Inferior parietal cortex (tissue), 1 donor: Measurements from ENCODE around the gene LMX1B.
"Not testable (repeated sequence)": the region's sequence is repeated elsewhere in the genome, so short reads cannot be mapped to it uniquely, and the experiment has no call there.

Experiments
- DNase-seq: peaks from one replicate; pipeline ENCODE4 v3.0.0-alpha.2; 2016; ENCODE audit errors: extremely low spot score

The LMX1B gene

DNA sequence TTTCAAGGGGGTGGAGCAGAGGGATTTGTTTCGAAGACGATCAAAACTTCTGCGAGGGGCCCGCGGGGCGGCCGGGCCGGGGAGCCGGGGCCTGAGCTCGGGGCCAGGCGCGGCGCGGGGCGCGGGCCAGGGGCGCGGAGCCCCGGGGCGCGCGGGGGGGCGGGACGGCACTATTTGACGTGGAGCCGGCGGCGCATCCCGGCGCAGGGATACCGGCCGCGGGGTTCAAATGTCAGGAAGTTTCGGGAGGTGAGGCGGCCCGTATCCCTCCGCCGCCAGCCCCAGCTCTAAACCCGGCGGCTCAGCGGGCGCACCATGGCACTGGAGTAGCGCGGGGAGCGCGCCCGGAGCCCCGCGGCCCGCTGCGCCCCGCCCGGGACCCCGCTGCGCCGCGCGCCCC lies at the start of gene LMX1B:
Gene LMX1B (plus strand): TSS at position 278 of the 400 bp plus-strand sequence. CDS start 522 bp downstream, outside the sequence.
- no peak for DNase-seq

- DNase-seq = no peak
These were observed 49.6 kb upstream of the LMX1B start for GRCh38 chr9:126564128-126564527.

DNA sequence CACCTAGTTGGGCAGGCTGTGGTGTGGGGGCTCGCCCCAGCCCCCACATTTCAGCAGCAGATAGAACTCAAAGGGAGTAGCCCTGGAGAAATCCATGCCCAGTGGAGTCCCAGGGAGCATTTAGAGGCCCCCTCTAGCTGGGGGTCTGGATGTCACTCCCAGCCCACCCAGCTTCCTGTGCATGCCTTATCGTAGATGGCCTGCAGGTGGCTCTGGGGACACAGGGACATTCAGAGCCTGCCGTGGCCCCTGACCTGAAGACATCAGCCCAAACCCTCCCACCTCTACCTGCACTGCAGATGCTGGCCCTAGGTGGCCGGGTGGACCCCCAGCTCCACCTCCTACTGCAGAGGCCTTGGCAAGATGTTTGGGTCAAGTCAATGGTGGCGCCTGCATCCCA lies 49.0 kb upstream of the LMX1B start:
- no peak for DNase-seq

DNA sequence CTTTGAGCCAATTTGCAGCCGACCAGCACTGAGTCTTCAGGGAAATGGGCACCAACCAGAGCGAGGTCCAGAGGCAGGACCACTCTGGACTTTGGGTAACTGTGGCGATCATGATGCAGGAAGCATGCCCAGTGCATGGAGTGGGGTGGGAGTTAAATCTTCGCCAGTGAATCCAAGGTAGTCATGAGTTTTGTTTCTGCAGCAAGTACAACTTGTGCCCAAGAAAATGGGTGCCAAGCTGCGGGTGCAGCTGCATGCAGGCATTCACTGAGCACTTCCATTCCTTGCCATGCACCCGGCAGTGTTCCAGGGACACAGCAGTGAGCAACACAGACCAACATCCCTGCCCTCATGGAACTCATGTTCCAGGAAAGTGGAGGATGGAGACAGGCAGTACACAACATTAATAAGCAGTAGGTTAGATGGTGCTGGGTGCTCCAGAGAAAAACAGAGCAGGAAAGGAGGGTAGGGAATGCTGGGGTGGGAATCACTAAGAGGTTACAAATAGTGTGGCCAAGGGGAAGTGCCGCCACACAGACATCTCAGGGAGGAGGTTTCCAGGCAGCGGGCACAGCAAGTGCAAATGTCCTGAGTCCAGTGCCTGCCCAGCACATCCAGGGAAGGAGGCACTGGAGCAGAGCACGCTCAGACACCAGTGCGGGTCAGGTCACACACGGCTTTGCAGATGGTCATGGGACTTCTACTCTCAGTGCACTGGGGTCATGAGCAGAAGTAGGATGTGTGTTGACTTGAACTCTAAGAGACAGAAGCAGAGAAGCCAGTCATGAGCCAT lies 48.2 kb upstream of the LMX1B start:
- DNase-seq = no peak

DNA sequence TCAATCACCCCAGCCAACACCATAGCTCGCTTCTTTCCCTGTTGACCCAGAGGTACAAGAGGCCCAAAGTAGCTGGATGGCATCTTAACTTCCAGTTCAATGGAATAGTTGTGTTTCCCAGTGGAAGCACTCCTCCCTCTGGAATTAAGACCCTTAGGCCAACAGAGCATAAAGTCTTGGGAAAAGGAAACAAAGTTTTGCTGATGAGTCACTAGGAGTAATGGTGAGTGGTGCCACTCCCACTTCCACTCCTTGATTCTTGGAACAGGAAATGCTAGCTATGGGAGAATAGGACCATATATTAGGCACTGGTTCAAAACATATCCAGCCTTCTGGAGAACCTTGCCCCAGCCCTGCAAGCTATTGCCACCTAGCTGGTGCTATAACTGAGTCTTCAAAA lies 44.7 kb upstream of the LMX1B start:
- DNase-seq = no peak

- no peak for DNase-seq
These were observed 35.7 kb upstream of the LMX1B start for GRCh38 chr9:126578029-126578428.

DNA sequence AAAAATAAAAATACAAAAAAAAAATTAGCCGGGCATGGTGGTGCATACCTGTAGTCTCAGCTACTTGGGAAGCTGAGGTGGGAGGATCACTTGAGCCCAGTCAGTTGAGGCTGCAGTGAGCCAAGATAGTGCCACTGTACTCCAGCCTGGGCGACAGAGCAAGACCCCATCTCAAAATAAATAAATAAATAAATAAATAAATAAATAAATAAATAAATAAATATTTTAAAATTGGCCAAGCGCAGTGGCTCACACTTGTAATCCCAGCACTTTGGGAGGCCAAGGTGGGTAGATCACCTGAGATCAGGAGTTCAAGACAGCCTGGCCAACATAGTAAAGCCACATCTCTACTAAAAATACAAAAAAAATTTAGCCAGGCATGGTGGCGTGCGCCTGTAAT lies 33.4 kb upstream of the LMX1B start:
- not testable (repeated sequence) for DNase-seq

- no peak for DNase-seq
These were observed 31.8 kb upstream of the LMX1B start for GRCh38 chr9:126581893-126582292.

- DNase-seq = no peak
These were observed 31.3 kb upstream of the LMX1B start for GRCh38 chr9:126582427-126582826.

GRCh38 chr9:126583144-126583760 lies 30.5 kb upstream of the LMX1B start:
- DNase-seq = no peak

DNA sequence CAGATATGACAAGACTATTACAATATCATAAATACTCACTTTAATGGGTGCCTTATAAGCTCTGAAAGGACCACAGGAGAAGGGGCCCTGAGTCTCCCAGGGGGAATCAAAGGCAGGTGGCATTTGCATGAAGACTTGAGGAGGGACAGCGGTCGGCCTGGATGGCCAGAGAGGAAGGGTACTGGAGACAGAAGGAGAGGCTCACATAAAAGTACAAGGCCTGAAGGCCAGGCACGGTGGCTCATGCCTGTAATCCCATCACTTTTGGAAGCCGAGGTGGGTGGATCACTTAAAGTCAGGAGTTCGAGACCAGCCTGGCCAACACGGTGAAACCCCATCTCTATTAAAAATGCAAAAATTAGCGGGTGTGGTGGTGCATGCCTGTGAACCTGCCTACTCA lies 29.1 kb upstream of the LMX1B start:
- DNase-seq = no peak

GRCh38 chr9:126586236-126586635 lies 27.5 kb upstream of the LMX1B start:
- no peak for DNase-seq

DNA sequence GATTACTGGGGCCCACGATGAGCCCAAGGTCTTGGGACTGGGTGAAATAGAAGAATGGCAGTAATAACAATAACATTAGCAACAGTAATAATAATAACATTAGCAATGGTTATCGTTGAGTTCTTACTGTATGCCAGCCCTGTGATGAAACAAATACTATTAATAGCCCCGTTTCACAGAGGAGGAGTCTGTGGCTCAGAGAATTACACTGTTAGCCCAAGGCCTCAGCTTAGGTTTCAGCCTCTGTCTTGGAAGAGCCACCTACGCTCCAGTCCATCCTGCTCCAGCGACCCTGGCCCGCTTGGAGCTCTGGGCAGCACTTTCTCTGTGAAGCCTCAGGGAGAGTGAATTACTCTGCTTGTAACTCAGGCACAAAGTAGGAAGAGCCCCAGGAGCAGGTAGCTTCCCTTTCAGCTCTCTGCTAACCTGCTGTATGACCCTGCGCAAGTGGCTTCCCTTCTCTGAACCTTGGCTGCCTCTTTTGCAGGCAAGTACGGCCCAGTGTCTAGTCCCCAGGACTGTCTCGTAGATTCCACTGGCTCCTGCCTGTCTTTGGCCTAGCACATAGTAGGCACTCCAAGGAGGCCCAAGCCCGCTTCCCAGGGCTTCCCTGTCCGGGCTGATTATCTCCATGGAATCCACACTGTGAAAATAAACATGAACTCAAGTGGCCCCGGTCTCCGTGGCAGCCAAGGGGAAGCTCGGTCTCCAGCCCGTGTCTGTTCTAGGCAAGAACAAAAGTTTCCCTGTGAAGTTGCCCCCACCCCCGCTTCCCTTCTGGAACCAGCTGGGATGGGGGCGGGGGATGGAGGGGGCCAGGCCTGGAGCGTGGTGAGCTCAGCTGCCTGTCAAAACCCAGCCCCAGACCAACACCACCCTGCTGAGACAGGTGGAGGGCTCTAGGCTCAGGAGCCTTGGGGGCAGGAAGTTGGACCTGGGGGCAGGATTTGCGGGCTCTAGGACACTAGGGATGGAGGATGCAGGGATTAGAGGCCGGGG lies 26.2 kb upstream of the LMX1B start:
- DNase-seq = peak; percentile 42

DNA sequence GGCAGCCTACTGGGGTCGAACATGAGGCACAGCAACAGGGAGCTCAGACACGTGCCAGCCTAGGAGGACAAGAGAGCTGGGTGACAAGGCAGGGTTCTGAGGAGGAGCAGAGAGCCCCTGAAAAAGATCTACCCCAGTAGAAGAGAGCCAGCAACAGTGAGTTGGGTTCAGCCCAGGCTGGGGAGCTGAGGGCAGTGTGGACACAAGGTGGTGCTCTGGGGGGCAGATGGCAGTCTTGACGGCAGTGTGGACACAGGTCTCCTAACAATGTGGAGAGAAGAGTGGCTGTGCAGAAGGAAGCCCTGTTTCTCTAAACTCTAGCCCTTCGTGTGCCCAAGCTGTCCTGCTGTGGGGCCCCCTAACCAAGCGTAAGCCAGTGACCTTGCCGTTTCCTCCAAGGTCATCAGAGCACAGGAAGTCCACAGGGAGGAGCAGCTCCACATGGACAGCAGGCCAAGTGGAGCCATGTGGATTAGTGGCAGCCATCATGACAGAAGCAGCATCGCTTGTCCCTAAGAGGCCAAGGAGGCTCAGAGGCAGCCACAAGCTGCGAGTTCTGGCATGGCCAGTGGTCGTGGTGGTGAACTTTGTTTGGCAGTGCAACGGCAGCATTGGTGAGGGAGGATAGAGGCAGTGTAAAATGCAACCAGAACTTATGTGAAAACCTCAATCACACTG lies 25.1 kb upstream of the LMX1B start:
- no peak for DNase-seq

DNA sequence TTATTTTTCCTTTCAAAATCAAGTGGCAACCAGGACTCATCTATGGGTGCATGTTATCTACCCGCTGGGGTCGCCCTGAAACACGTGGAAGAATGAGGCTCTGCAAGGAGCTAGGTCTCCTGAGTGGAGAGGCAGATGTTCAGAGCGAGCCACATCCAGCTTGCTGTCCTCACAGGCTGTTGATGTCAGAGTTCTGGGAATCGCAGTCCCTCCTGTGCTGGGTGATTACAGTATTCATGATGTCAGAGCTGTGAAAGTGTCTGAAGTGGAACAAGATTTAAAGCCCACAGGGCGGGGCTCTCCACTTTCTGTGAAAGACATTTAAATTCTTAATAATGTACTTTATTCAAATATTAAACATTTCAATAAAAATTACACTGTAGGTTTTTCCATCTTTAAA lies 24.4 kb upstream of the LMX1B start:
- DNase-seq = no peak

GRCh38 chr9:126591083-126591482 lies 22.6 kb upstream of the LMX1B start:
- DNase-seq = no peak

GRCh38 chr9:126591922-126592321 lies 21.8 kb upstream of the LMX1B start:
- no peak for DNase-seq

- DNase-seq = no peak
These were observed 21.3 kb upstream of the LMX1B start for GRCh38 chr9:126592461-126592860.

DNA sequence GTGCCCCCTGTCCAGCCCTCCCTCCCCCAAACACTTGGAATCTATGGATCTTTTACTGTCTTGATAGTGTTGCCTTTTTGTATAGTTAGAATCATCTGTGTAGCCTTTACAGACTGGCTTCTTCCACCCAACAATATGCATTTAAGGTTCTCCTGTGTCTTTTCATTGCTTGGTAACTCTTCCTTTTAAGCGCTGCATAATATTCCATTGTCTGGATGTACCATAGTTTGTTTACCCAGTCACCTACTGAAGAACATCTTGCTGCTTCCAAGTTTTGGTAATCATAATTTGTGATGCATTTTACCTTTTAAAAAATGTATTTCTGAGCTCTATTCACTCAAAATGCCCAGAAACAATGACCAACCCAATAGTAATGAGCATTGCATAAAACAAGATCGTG lies 17.7 kb upstream of the LMX1B start:
- no peak for DNase-seq

- no peak for DNase-seq
These were observed 14.6 kb upstream of the LMX1B start for GRCh38 chr9:126599047-126599650.
